ENCODE measurements around the gene PRDM16. TPM values are rescaled to one million over a fixed set of nuclear protein-coding genes. Genes with fewer than 3 reads are reported as not detected.

PRDM16 gene
- total and polyA plus RNA-seq, 2 of the 8 experiments (the other 6 are each of a cell fraction or from before 2014, with no cell fraction given) = 0.39 to 0.43 TPM

GRCh38 chr1:3450983-3451382, 382.0 kb downstream of the PRDM16 start:
- H2BK20ac ChIP-seq (ENCODE audit: low read length) = no peak overlapping the region
- peaks cover 0 to 3% (median 0%) of the 10 kb centered on the region in 4 experiments; a peak in 2 of 7 replicates for H3K27me3 ChIP-seq (replicated peaks in 1 of 4; ENCODE audit: control insufficient read depth in 3 of 4, extremely low read depth in 1 of 4, insufficient read depth in 3 of 4, low read length in 3 of 4)
- no peak overlapping the region for H3K4me2 ChIP-seq (ENCODE audit: insufficient read depth in 1 of 2, low read depth in 2 of 2, low read length in 2 of 2)
- H4K20me1 ChIP-seq (replicated peaks in 1 of 2; ENCODE audit: control insufficient read depth in 1 of 2, insufficient read depth in 2 of 2, low read length in 2 of 2) = peaks cover 0 to 2% of the 10 kb centered on the region in 2 experiments
- H2BK120ac ChIP-seq (replicated peaks; ENCODE audit: low read depth, low read length) = no peak overlapping the region
- H3K4ac ChIP-seq (replicated peaks; ENCODE audit: insufficient read length, low read depth, low read length) = no peak overlapping the region
- WGBS, 2 experiments (ENCODE audit: extremely low coverage in 1 of 2, insufficient coverage in 1 of 2, insufficient read length in 1 of 2, insufficient replicate concordance in 2 of 2, low coverage in 1 of 2, low lambda C conversion rate in 2 of 2, missing lambda C conversion rate in 1 of 2) = 85% methylated on average over 12 of the region's 12 CpGs; no CpG with 5 or more reads in 1 of the 2 experiments
- H2BK15ac ChIP-seq (ENCODE audit: low read length) = no peak overlapping the region
- H4K5ac ChIP-seq (ENCODE audit: insufficient read length, low read depth, low read length) = no peak overlapping the region
- FAIRE-seq (no peak), DNase-seq (ENCODE audit: low read depth in 1 of 2, low spot score in 2 of 2) (no peak)
- TF ChIP-seq TEAD4 (IDR thresholded peaks at IDR 0.05; ENCODE audit: low read depth, low read length) (no peak), MAX (IDR thresholded peaks at IDR 0.05) (no peak), SIRT6 (IDR thresholded peaks at IDR 0.05; ENCODE audit: low read length) (no peak), GTF2F1 (IDR thresholded peaks at IDR 0.05; ENCODE audit: borderline replicate concordance, low read depth, low read length) (no peak), RAD21 (IDR thresholded peaks at IDR 0.05 in 1 of 2, conservative IDR thresholded peaks at IDR 0.05 in 1 of 2; ENCODE audit: low read depth in 2 of 2, low read length in 2 of 2) (no peak), HDAC6 (IDR thresholded peaks at IDR 0.05; ENCODE audit: low read depth, low read length) (no peak), EP300 (IDR thresholded peaks at IDR 0.05; ENCODE audit: borderline replicate concordance in 1 of 2, low read depth in 2 of 2, low read length in 2 of 2) (no peak), SAP30 (IDR thresholded peaks at IDR 0.05; ENCODE audit: insufficient read depth, insufficient replicate concordance, low read length) (no peak), BRCA1 (IDR thresholded peaks at IDR 0.05; ENCODE audit: low read depth, low read length) (no peak), POLR2A (IDR thresholded peaks at IDR 0.05; ENCODE audit: control extremely low read depth in 1 of 2, low read depth in 2 of 2, low read length in 2 of 2) (no peak)
- H2BK5ac ChIP-seq (ENCODE audit: low read depth, low read length) = no peak overlapping the region
- no peak overlapping the region for H4K91ac ChIP-seq (replicated peaks; ENCODE audit: insufficient read length, low read length)
- H4K8ac ChIP-seq (ENCODE audit: extremely low read depth, insufficient read depth, low read length) = no peak overlapping the region
- H3K23me2 ChIP-seq (ENCODE audit: low read depth, low read length) = peaks cover 3% of the 10 kb centered on the region; the same call in 1 of the 2 replicates
- no peak overlapping the region for H3K9ac ChIP-seq (replicated peaks in 1 of 4; ENCODE audit: extremely low read depth in 1 of 4, low read depth in 3 of 4, low read length in 3 of 4)
- no peak overlapping the region for H2BK12ac ChIP-seq (ENCODE audit: low read depth, low read length)
- H3K23ac ChIP-seq (ENCODE audit: insufficient read length) = no peak overlapping the region
- ChIA-PET CTCF (ENCODE audit: partially characterized antibody) (interaction anchor here (0.6 to 3.7 kb wide), 4 partner anchors 20 to 168 kb away, joined by 3 to 18 read pairs (median 4); no protein-coding TSS in a partner anchor), POLR2A (ENCODE audit: partially characterized antibody) (no interaction called here)
- no peak overlapping the region for H3K18ac ChIP-seq (ENCODE audit: extremely low read depth, low read length)
- peaks cover 0 to 5% of the 10 kb centered on the region in 2 experiments; a peak in 1 of 4 replicates for H3K79me2 ChIP-seq (ENCODE audit: control insufficient read depth in 1 of 2, insufficient read depth in 2 of 2, low read length in 2 of 2)
- no peak overlapping the region for H2AK5ac ChIP-seq (ENCODE audit: low read depth, low read length)
- H3K79me1 ChIP-seq (ENCODE audit: low read depth, low read length) = no peaks in the 10 kb centered on the region
- no peak overlapping the region for H3K56ac ChIP-seq (replicated peaks; ENCODE audit: insufficient read length, low read depth, low read length)
- no peak overlapping the region for H3K14ac ChIP-seq (ENCODE audit: insufficient read length)
- no peak overlapping the region for H3K4me3 ChIP-seq (ENCODE audit: extremely low read depth in 1 of 4, insufficient read depth in 2 of 4, low read depth in 3 of 4, low read length in 4 of 4)
- H3K36me3 ChIP-seq (ENCODE audit: control insufficient read depth in 2 of 4, insufficient read depth in 4 of 4, low read length in 3 of 4) = no peaks in the 10 kb centered on the region
- no peaks in the 10 kb centered on the region for H3K9me3 ChIP-seq (ENCODE audit: insufficient read depth in 2 of 2, low read depth in 1 of 2, low read length in 1 of 2)
- H3K27ac ChIP-seq (ENCODE audit: low read depth, low read length) = no peak overlapping the region
- H3K4me1 ChIP-seq (replicated peaks in 1 of 4; ENCODE audit: control insufficient read depth in 3 of 4, insufficient read depth in 4 of 4, low read length in 3 of 4) = peaks cover 0 to 17% (median 14%) of the 10 kb centered on the region in 4 experiments; a peak in 6 of 7 replicates
- H2AFZ ChIP-seq (ENCODE audit: low read length) = no peak overlapping the region

Data from H1 (cell line).